ENCODE data around the gene CALD1.

Gene CALD1

GRCh38 chr7:134829380-134829986 lies 50.0 kb downstream of the CALD1 start:
- no peak for DNase-seq

DNA sequence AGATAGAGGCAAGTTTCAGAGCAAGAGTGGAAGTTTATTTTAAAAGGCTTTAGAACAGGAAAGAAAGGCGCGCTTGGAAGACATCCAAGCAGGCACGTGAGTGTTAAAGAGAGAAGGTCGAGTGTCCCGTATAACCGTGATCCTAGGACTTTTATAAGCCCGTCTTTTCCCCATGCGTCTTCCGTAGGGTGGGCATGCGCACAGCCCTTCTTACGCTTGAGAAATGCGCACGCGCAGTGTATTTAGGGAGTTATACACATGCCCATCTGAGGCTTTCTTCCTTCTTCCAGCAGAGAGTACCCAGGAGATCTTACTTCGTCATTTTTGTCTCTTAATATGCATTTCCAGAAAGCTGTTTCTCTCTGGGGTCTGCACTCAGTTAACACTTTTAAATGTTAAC lies 52.4 kb downstream of the CALD1 start:
- DNase-seq, result no peak

DNA sequence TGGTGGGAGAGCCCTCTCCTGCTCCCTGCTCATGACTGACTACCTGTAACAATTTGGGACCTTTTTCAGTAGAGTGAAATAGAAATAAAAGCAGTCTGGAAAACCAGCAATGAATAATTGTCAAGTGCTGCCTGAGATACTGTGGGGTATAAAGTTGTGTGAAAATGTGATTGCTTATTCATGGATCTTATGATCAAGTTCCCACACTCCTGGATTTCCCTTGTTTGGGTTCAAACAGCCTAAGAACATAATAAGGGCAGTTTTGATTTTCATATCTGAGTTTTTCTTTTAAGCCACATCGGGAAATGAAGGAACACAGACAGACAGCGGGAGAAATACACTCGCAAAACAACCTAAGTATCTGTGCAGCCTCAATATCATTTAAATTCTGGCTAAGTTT lies 52.9 kb downstream of the CALD1 start:
- DNase-seq, result no peak

GRCh38 chr7:134834689-134835462 lies 55.4 kb downstream of the CALD1 start:
- DNase-seq, result no peak

GRCh38 chr7:134835463-134835823 lies 56.0 kb downstream of the CALD1 start:
- no peak for DNase-seq

- no peak for DNase-seq
Measured at GRCh38 chr7:134836447-134836846, 57.0 kb downstream of the CALD1 start.

DNA sequence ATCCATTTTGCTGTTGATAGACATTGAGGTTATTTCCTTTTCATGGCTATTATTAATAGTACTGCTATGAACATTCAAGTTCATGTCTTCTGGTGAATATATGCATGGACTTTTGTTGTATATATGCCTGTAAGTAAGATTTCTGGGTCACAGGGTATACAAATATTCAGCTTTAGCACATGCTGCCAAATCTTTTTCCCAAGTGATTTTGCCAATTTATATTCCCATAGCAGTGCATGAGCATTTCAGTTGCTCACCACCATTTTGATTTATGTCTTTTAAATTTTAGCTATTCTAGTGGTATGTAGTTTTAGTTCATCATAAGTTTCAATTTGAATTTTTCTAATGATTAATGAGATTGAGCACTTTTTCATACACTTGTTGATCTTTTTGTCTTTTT lies 59.9 kb downstream of the CALD1 start:
- no peak for DNase-seq

GRCh38 chr7:134842062-134842461 lies 62.6 kb downstream of the CALD1 start:
- no peak for DNase-seq

- no peak for DNase-seq
Measured at GRCh38 chr7:134842886-134843430, 63.5 kb downstream of the CALD1 start.

DNA sequence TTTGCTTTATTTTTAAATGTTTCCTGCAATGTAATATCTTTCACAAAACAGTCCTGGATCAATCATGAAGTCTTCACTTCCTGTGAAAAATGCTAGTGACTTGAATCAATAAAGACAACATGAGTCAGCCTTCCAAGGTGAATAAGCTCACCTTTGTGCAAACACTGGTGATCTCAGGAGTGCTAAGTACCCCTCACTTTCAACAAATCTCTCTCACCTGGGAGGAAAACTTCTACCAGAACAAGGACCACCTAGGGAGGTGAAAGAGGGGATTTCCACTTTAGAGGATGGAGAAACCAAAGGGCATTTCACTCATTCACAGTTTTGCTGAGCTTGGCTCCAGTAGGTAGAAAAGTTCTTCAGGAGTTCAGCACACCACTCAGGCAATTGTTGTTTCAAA lies 64.8 kb downstream of the CALD1 start:
- DNase-seq, result no peak

DNA sequence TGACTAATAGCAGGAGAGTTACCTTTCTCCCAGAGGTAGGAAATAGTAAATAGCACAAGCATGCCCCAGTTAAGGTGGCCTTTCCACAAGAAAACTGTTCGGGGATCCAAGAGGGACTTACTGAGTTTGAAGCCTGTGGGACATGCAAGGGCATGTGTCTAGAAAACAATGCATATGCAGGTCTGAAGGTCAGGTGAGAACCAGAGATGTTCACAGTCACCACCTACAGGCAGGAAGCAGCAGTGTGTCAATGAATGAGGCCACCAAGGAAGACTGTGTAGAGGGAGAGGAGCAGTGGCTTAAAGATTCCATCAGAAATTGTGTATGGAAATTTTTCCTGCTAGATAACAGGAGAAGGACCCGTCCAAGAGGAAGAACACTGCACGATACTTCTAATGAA lies 66.0 kb downstream of the CALD1 start:
- no peak for DNase-seq

- no peak for DNase-seq
Measured at GRCh38 chr7:134847851-134848588, 68.6 kb downstream of the CALD1 start.

DNA sequence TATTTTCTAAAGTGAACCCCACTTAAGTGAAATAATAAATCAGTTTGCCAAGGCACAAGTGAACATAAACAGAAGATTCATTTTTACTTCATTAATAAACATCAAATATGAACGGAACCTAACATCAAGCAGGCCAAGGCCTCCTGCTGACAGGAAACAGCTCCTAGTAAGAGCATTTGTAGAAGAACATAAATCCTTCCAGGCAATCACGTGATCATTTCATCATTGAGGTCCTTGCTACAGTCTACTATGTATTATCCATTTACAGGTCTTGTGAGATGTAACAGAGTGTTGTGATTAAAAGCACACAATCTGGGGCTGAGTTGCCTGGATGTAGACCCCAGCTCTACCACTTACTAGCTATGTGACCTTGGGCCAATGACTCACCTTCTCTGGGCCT lies 70.6 kb downstream of the CALD1 start:
- no peak for DNase-seq

- DNase-seq, result no peak
Measured at GRCh38 chr7:134851141-134851540, 71.7 kb downstream of the CALD1 start.

DNA sequence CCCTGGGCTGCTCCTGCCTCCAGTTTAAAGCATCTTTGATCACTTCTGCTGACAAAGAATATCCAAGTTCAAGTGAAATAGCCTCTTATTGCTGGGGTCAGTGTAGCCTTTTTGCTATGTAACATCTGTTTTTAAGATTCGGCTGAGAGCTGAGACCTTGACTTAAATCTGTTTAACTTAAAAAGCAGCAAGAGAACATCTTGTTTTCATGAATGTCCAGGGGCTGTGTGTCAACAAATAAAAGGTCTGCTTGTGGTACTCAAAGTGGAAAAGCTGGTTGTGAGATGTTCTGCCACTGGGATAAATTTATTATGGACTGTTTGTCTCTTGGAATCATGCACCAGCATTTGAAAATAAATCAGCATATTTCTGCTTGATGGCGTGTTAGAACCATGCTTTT lies 73.2 kb downstream of the CALD1 start:
- no peak for DNase-seq

DNA sequence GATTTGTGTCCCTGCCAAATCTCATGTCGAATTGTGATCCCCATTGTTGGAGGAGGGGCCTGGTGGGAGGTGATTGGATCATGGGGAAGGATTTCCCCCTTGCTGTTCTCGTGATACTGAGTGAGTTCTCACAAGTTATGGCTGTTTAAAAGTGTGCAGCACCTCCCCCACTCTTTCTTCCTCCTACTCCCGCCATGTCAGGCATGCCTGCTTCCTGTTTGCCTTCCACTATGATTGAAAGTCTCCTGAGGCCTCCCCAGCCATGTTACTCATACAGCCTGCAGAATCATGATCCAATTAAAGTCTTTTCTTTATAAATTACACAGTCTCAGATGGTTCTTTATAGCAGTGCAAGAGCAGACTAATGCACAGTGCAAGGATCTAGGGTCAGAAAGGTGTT lies 75.4 kb downstream of the CALD1 start:
- peak; percentile 20 for DNase-seq

- DNase-seq, result no peak
Measured at GRCh38 chr7:134855442-134855841, 76.0 kb downstream of the CALD1 start.

- peak; percentile 56 for DNase-seq
Measured at GRCh38 chr7:134856091-134856490, 76.7 kb downstream of the CALD1 start.

- DNase-seq, result no peak
Measured at GRCh38 chr7:134856691-134857090, 77.3 kb downstream of the CALD1 start.

DNA sequence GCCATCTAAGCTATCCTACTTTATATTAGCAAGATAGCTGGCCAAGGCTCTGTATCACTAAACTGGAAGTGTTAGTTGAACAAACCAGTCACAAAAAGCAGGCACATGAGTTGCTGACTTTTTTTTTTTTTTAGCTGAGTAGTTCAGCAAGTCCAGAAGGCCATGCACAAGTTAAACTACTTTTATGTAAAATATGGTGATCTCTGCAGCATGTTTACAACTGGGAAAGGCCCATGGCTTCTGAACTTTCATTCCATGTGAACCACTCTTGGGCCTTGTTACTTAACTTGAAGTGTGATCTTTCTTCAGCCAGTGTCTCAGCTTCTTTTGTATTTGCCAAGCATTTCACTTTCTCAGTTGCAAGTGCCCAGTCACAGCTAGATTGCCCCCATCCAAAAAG lies 78.5 kb downstream of the CALD1 start:
- no peak for DNase-seq

GRCh38 chr7:134859783-134860182 lies 80.3 kb downstream of the CALD1 start:
- DNase-seq, result no peak

GRCh38 chr7:134865001-134865845 lies 85.8 kb downstream of the CALD1 start:
- DNase-seq, result no peak

DNA sequence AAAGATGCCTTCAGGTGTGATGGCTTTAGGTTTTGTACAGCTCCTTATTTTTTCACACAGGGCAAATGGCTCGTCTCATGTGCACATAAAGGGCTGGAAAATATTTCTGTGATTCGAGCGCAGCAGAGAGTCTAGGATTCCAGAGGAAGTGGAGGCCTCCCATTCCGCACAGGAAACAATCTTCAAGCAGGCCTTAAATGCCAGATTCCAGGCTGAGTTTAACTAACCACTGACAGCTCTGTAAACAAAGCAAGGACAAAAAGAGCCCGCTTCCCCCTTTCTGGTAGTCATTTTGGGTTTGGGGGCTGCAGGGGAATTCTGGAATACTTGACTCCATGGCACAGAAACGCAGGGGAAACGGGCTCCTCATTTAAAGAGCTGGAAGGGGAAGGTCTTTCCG lies 87.2 kb downstream of the CALD1 start:
- DNase-seq, result no peak

Measured in GF-D8 (cell line).